Amygdala (tissue), 56 donors: ENCODE results near the gene ACACA.

Experiments
- DNase-seq, 56 donors: peaks; one replicate each; lab custom pipeline; 2025; lab: John Stamatoyannopoulos, UW

Gene ACACA

DNA sequence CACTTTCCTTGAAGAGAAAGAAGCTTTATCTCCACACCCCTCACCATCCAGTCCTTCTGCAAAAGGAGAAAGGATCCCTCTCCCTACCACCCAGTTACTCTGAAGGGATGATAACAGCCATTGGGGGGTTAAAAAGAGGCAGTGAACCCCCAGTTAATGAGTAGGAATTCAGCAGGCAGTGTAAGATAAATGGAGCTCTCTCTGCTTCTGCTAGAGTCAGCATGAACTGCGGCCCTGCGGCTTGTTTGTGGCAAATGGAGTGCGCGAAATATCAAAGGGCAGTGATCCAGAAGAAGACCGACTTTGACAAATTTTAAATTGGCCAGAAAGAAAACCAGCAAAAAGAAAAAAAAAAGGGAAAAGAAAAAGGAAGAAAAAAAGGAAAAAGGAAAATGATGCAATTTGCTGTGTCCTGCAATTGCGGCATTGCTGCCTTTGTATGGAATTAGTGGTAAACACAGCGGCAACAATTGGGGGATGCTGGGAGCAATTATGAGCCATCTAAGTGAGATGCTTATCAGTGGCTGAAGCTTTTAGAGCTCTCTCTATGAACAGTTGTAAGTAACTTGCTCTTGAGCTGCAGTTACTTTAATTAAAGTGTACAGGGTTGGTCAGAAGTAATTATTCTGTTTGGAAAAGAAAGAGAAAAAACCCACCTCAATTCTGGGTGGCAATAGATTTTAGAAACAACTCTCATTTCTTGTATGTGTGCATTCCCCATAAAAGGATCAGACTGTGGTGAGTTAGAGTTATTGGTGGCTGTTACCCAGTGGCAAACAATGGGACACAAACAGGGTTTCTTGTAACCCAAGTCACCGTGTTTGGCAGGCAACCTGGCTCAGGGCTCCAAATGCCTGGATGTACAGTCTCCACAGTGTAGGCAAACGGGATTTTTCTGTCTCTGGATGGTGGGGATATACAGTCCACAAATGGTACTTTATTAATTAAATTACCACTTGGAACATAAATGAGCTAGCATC lies 296.6 kb downstream of the ACACA start:
- peak in 1 of 56 donors; percentile 5 for DNase-seq

DNA sequence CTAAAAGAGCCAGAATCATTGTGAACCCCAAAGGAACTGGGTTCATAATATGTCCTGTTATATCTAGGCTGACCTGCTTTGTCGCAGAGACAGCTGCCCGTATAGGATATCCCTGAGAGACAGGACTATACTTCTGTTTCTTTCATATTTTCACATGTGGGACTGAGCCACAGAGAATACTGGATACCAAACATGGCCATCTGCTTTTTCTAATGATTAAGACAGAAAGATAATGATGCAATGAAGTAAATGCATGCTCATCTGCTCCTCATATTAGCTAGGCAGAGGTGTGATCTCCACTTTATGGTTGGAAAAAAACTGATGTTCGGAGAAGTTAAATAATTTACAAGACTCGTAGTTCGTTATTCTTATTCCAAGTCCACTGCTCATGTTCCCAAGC lies 297.5 kb downstream of the ACACA start:
- no peak for DNase-seq

DNA sequence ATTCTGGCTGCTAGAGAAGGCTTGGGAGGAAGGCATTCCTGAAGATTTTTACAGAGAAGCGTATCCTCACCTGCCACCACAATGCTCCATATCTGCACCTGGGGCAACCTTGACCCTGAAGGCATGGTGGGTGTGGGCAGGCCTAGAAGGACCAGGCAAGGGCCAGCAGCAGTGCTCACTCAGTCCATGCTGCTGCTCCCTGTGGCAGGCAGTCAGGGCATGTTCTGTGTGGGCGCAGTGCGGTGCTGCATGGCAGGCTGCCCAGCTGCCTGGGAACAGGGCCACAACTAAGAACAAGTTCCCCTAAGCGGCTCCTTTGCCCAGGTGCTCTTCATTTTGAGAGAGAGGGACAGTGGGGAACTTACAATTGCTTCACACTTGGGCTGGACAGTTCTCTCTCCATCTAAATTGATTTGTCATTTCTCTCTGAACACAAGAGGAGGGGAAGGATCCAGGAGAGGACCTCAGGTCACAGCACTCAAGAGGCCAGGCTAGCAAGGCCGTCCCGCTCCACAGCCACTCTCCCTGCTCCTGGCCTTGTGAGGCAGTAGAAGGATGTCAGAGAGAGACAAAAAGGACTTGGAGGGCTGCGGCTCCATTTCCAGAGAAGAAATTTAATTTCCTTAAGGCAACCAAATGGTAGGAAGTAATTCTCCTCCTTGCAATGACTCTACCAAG lies 299.1 kb downstream of the ACACA start:
- DNase-seq = peak in 44 of 56 donors; percentile 7 to 80 (median 50)

DNA sequence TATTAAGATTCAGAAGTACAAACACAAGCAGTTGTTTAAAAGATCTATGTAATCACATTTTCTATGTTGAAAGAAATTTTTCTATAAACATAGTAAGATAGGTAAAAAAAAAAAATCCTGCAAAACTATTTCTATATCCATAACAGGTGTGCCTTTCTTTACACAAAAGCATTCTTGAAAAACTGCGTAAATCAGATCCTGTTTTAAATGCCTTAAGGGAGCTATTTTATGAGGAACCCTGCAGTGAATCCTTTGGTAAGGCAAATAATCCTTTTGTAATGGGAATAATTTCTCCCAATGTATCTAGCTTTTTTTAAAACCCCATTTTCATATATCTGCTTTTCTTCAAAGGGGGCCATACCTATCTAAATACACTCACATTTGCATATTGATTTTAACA lies 300.6 kb downstream of the ACACA start:
- DNase-seq = no peak

DNA sequence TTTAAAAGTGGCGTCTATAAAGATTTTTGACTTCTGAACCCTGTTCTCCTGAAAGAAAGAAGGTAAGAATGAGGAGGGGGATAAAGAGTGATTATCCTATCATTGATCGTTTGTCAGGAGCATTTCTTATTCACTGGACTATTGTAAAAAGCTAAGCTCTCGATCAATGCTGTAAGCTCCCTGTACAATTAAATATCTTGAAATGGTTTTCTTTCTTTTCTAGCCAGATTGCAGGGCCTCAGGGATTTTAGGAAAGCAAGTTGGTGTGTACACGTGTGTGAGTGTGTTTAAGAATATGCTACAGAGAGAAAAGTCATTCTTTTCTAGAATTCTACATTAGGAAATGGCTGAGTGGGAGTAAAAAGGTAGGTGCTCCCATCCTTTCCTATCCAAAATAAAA lies 303.4 kb downstream of the ACACA start:
- DNase-seq = no peak

DNA sequence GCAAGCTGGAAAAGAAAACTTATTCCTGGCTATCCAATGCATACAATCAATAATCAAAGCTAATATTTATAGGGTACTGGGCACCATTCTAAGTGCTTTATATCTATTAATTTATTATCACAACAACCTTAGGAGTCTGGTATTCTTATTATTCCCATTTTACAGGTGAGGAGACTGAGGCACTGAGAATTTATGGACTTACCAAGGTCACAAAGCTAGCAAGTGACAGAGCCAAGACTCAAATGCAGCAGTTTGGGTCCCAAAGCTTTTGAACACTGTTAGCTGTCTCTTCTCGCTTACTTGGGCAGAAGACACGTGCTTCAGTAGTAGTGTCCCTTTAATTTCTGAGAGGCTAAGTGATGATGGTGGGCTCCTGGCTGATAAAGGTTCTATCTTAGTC lies 305.3 kb downstream of the ACACA start:
- no peak for DNase-seq

DNA sequence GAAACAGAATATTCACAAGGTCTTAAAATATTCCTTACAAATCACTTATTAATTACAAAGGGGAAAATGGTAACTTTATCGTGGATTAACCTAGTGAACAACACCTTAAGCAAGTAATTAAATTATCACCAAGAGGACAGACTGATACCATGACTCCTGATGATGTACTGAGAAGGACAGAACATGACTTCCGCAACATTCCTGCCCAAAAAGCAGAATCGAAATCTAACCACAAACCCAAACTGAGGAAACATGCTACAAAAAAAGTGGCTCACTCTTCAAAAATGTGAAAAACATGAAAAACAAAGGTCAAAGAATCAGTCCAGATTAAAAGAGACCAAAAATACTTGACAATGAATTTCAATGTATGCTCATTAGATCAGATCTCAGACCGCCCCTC lies 306.4 kb downstream of the ACACA start:
- DNase-seq = no peak

DNA sequence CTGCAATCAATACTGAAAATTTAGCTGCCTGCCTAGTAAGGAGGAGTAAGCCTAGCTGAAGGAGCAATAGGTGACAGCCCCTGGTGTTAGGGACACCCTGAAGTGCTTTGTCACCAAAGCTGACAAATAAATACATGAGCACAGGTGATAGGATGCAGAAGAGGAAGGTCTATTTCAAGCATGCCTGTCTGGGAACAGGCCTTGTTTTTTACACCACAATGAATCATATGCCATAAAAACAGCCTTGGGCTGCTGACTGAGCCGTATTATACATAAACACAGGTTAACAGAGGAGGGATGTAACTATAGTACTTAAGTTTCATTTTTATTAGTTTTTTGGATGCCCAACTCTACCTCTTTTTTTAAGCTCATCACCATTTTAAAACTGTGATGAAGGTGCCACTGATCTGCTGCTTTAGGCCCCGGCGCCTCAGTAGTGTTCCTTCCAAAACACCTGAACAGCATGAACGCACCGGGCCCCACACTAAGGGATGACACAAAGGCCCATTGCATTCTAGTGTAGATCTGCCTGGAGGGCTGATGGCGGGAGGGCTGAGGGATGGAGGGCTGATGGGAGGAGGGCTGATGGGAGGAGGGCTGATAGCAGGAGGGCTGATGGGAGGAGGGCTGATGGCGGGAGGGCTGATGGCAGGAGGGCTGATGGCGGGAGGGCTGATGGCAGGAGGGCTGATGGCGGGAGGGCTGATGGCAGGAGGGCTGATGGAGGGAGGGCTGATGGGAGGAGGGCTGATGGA lies 307.5 kb downstream of the ACACA start:
- DNase-seq = no peak

DNA sequence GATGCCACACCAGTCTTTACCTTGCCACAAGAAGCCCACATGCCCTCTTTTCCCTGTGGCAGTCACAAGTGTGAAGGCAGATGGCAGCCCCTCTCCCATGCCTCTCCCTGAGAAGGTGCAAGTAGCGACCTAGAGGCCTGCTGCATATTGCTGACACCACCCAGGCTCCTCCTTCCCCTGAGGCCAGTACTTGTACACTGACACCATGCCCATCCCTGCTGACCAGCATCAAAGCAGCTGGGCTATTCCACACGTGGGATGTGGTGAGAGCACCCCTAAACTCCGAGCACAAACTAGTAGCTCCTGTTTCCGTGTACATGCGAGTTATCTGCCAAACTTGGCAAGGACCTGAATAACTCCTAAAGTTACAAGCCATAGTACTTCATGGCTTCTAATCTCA lies 308.5 kb downstream of the ACACA start:
- no peak for DNase-seq

DNA sequence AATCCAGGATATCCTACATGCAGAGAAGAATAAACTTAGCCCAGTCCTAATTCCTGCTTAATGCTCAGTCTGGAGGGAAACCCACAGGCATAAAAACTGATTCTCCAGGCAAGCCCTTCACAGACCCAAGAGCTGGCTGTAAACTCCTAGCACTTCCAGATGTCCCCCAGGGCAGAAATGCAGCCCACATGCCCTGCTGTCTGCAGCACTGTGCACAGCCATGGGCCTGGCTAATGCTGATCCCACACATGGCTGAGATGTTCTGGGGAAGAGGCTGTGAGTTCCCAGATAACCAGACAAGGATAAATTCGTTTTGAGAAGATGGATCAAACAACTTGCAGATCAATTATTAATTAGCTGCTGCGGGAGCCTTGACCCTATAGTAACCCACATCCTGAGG lies 309.5 kb downstream of the ACACA start:
- no peak for DNase-seq

DNA sequence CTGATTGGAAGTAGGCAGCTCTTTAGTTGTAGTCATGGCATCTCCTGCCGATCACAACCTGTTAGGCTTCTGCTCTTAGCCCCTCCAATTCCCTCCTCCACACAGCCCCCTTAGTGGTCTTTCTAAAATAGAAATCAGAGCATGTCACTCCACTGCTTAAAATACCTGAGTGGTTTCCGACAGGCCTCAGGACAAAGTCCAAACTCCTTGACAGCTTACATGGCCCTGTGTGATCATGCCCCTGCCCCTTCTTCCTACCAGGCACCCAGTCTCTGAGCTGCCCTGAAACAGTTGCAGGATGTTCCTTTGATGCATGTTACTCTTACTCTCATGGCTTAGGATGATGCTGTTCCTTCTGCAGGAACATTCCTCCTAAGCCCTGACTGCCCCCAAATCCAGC lies 310.6 kb downstream of the ACACA start:
- no peak for DNase-seq

DNA sequence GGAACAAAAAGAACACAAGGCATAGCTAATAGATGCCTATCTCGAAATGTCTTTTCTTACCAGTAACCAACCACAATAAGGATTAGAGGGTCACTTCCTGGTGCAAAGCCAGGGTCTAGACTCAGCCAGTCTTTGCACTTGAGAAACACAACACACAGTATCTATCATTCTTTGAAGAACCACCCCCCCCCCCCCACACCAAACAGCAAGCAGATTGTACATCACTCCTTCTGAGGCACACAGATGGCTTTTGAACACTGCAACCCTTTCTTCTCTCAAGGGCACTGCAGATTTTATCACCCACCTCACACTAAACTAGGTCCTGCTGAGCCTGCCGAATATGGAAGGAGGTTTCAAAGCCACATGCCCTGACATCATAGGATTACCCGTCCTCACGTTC lies 312.2 kb downstream of the ACACA start:
- DNase-seq = peak in 7 of 56 donors; percentile 4 to 48 (median 7)

DNA sequence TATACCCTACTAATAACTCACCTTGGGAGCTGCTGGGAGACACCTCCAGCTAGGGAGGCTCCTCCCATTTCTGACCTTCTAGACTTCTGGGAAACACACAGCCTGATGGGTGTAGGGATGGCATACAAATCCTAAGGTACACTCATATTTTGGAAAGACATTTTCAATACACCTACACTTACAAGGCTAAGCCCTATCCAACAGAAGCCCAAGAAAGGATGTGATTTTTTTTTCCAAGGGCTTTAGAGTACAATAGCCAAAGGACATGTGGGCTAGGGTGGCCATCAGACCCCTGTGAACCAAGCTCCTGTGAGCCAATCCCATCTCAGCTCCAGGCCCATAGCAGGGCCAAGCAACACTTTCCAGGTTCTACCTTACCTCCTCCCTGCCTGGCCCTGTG lies 313.9 kb downstream of the ACACA start:
- DNase-seq = no peak

DNA sequence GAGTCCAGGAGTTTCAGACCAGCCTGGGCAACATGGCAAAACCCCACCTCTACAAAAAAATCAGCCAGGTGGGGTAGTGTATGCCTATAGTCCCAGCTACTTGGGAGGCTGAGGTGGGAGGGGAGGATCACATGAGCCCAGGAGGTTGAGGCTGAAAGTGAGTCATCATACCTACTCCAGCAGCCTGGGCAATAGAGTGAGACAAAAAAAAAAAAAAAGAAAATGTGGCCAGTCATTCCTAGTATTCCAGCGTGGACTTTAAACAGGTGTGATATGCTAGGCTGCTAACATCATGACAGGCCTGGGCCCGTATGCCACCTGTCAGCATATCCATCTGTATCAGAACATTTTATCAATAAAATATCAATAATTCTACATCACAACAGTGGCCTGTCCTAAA lies 314.6 kb downstream of the ACACA start:
- DNase-seq = no peak

DNA sequence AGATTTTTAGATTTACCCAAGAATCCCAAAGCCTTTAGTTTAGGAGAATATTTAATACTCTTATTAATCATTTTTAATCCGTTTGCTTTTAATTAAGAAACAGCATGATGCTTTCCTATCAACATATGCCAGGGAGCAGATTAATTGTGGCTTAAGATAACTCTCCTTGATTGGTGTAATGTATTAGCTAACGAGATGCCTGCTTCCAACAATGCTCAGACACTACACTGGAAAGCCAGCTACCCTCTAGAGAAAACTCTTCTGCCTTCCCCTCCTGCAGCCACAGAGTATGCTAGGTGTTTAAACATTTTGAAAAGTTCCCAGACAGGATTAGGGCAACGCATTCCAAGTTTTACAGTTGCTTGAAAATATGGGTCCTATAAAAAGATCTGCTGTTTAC lies 315.7 kb downstream of the ACACA start:
- no peak for DNase-seq

DNA sequence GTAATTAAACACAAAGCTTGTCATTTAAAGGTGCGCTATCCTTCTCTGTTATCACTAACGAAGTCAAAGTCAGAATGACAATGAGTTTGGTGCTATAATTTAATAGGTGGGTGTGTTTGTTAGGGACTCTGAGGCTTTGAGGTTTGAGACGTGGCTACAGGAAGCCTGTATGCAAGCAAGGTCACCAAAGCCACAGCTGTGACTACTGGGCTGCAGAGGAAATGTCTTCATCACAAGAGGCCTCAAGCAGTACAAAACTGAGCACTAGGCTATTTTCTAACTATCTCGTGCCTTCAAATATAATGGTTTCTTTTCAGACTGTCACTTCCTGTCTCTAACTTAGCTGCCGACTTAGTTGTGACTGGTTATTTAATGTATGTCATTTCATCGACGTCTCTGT lies 316.7 kb downstream of the ACACA start:
- no peak for DNase-seq

DNA sequence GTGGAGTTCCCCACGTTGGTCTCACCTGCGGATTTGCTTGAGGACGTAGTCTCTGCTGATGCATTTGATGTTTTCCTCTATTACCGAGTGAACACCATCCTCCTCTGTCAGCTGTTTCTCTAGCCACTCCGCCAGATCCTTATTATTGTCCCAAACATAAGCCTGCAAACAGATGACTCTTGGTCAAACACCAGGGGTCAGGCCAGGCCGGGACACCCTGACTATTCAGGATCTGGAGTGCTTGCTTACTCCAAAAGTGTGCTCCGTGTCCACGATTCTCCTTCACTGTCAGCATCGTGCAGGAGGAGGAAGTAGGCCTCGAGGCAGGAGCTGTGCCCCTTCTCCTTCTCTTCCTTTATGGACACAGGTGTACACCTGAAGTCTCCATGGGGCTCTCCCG lies 317.7 kb downstream of the ACACA start:
- peak in 5 of 56 donors; percentile 9 to 55 (median 35) for DNase-seq

DNA sequence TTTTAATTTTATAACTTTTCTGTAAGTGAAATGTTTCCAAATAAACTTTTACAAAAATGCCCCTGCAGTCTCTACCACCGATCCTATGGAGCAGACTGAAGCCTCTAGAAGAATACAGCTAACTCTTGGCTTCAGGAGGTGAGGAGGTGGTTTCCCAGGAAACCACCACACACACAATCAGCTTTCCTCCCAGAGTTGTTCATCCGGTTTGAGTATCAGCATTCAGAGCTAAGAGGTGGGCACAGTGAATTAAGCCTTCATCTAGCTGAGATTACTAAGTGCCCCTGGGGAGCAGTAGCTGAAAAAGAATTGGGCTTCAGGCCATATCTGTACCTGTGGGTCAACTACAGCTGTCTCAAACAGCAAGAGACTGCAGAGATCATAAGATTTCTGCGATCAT lies 318.2 kb downstream of the ACACA start:
- no peak for DNase-seq

DNA sequence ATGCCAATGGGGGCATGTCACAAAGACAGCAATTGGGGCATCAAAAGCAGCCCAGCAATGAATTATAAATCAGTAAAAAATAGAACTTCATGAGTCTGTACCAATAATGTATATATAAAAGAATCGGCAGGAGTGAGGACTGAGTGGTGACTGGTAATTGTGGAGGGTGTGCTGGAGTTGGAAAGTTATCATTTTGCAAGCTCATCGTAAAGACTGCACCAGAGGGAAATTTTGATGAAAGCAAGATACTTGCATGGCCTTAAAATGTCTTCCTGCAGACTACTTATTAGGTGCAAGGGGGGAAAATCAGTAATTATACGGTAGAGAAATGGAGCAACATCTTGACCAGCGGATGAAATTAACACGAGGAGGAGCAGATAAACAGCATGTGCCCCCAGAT lies 319.0 kb downstream of the ACACA start:
- no peak for DNase-seq

DNA sequence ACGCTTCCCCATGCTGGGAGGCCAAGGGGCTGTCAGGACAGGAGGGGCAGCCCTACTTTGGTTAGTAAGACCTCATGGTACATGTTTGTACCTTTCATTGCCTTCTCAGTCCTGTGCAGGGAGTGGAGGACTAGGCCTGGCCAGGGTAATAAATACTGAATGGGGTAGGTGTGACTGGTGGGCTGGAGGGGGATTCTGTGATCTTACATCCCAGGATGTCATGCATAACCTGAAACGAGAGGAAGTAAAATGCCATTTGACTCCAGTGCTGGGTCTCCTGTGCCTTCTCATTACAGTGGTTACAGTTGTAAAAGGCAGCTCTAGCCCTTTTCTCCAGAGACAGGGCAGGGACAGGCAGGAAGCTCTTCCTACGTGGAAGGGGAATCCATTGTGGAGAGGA lies 319.7 kb downstream of the ACACA start:
- no peak for DNase-seq

DNA sequence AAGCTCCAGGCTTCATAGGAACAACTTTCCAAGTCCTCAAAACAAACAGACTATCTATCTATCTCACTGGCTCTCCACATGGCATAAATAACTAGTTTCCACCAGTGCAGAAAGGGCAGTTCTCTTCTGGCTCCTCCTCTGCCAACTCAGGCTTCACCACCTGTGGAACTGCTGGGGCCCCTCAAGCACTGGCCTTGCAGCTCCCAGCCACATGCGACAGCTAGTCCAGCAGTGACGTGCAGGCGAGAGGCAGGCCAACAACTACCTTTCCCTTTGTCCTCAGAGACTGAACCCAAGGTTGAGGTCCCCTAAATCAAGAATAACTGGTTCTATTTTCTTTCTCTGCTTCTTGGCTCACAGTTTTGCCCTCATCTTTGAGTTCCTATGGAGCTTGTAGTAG lies 320.3 kb downstream of the ACACA start:
- no peak for DNase-seq
